DOHH2 (cell line): ENCODE measurements around the gene HIF3A.

Experiments used
- EZH2phosphoT487 ChIP-seq: fragments of 200-600 bp; sonication (generic); IDR thresholded peaks from 2 replicates; pipeline ENCODE4 v1.6.1; 2017; ENCODE audit warnings: borderline replicate concordance, mild to moderate bottlenecking, antibody characterized with exemption, low read length, moderate library complexity, mixed read lengths
- TF ChIP-seq, protein P1 (sequence below): fragments of 200-600 bp; sonication (generic); IDR thresholded peaks from one replicate; pipeline ENCODE4 v1.5.1; 2014; ENCODE audit warnings: antibody characterized with exemption, mild to moderate bottlenecking, low read depth, low read length; ENCODE audit not compliant: poor library complexity, severe bottlenecking

DNA sequence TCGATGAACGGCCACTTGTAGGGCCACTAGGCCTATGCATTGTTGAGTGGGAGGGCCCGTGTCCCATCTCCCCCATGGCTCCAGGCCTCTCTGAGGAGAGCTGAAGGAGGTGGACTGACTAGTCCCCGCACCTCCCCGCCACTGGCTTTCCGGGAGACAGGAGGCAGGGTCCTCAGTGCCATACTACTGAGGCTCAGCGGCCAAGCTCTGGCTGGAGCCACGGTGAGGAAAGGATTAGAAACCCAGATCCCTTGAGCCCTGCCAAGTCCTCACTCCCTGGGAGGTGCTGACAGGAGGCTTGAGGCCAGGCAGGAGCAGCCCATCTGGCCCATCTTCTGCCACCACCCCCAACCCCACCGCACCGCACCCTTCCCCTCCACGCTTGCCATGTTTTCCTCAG lies 87.6 kb downstream of the HIF3A start:
- no peak for TF ChIP-seq EZH2phosphoT487
- TF ChIP-seq, protein P1, sequence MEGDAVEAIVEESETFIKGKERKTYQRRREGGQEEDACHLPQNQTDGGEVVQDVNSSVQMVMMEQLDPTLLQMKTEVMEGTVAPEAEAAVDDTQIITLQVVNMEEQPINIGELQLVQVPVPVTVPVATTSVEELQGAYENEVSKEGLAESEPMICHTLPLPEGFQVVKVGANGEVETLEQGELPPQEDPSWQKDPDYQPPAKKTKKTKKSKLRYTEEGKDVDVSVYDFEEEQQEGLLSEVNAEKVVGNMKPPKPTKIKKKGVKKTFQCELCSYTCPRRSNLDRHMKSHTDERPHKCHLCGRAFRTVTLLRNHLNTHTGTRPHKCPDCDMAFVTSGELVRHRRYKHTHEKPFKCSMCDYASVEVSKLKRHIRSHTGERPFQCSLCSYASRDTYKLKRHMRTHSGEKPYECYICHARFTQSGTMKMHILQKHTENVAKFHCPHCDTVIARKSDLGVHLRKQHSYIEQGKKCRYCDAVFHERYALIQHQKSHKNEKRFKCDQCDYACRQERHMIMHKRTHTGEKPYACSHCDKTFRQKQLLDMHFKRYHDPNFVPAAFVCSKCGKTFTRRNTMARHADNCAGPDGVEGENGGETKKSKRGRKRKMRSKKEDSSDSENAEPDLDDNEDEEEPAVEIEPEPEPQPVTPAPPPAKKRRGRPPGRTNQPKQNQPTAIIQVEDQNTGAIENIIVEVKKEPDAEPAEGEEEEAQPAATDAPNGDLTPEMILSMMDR, result no peak
